Activated T-helper 1 cell treated with anti-CD3 and anti-CD28 coated beads, Interleukin-2, amount 50 U/mL, for 16 hours (primary cell): ENCODE results near the gene KIAA0513.
"Not testable (repeated sequence)": the region's sequence is repeated elsewhere in the genome, so short reads cannot be mapped to it uniquely, and the experiment has no call there.

Experiments
- DNase-seq, 2 donors: peaks; one replicate each; pipeline ENCODE4 v3.0.0-alpha.2; 2020; ENCODE audit warnings: low read depth in 1 of 2, low spot score in 1 of 2

The KIAA0513 gene

DNA sequence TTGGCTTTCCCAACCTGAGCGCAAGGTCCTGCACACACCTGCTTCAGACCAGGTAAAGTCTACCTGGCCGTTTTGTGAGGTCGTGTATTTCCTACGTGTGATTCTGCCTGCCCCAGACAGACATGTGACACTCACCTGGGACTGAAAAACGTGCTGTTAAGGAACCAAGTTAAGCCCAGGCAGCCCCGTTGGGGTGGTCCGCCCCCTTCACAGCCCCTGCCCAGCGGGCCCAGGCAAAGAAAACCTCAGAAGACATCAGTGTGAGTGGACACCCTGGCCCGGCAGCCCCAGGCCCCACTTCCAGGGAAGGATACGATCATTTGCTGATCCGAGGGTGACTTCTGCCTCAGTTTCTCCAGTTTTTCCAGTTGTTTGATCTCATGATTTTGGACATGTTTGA, 79.9 kb downstream of the KIAA0513 start:
- no peak for DNase-seq

DNA sequence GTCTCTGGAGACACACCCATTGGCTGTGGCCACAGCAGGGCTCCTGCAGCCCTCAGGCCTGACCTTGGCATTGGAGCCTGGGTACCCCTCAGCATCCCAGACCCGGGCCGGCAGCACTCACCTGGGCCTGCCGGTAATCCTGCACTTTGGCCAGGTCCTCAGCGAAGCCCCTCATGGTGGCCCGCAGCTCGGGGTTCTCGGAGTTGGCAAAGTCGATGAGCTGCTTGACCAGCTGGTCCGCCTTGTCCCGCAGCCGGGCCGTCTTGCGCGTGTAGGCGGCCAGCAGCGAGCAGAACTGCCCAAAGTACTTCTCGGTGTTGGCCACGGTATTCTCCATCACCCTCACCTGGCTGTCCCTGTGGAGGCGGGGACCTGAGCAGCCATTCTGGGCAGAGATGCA, 82.5 kb downstream of the KIAA0513 start:
- no peak for DNase-seq

DNA sequence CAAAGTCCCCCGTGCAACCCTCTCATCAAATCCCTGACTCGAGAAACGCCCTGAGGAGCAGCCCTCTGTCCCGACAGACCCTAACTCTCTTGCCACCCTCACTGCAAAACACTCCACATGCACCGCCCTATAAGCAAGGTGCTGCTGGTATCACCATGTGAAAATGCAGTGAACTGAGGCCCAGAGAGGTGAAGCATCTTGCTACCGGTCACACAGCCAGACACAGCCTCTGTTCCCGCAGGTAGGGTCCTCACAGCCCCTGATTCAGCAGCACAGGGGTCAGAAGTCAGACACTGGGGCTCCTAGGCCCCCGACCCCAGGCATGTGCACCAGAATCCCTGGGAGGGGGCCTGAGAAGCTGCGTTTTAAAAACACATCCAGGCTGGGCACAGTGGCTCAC, 83.6 kb downstream of the KIAA0513 start:
- DNase-seq: no peak

DNA sequence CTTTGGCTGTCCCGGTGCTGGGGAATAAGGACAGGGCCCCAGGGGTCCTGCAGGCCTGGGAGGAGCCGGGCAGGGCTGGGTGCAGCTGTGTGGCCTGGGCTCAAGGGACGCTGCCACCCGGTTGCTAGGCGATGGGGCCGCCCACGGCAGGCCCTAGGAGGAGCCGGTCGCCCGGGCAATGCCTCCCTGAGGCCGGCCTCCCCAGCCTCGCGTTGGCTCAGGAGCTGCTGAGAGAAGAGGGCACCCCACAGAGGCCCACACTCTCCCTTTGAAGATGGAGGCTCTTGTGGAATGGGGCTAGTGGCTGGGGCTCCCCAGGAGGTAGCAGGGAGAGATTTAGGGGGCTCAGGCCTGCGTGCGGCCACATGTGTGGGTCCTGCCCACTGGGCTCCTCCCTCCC, 84.8 kb downstream of the KIAA0513 start, which contains the start of gene CIBAR2:
TSS of gene CIBAR2 (minus strand) at position 109 of the 400 bp plus-strand sequence. CDS start 120 bp downstream, outside the sequence.
- no peak for DNase-seq

DNA sequence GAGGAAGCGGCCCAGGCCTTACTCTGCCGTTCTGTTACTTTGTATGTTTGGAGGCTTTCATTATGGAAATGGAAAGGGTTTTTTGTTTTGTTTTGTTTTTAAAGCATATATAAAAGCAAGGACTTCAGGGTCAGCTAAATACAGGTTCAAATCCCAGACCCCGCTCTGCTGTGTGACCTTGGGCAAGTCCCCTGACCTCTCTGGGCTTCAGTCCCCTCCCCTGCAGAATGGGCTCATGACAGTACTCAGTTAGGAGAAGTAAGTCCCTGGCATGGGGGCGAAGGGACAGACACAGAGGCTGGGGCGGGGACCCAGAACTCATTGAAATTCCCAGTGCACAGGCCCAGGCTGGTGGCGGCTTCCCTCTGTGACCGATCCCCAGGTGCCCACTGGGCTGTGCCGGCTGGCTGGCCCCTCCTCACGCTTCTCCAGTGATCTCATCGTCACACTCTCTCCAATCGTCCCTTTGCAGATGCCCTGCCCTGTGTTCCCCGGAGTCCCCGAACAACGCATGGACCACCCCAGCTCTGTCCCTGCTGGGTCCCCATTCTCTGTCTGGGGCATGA, 85.7 kb downstream of the KIAA0513 start:
- DNase-seq: no peak

DNA sequence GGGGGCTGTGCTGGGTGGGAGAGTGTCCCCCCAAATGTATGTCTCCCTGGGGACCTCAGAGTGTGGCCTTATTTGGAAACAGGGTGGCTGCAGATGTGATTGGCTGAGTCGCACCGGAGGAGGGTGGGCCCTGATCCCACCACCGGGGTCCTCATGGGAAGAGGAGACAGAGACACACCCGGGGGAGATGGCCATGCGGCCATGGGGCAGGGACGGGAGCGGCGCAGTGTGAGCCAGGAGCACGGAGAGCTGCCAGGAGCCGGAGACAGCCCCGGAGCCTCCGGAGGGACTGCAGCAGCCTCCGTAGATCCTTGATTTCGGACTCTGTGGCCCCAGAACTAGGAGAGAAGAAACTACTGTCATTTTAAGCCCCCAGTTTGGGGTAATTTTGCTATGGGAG, 86.3 kb downstream of the KIAA0513 start:
- DNase-seq: no peak

DNA sequence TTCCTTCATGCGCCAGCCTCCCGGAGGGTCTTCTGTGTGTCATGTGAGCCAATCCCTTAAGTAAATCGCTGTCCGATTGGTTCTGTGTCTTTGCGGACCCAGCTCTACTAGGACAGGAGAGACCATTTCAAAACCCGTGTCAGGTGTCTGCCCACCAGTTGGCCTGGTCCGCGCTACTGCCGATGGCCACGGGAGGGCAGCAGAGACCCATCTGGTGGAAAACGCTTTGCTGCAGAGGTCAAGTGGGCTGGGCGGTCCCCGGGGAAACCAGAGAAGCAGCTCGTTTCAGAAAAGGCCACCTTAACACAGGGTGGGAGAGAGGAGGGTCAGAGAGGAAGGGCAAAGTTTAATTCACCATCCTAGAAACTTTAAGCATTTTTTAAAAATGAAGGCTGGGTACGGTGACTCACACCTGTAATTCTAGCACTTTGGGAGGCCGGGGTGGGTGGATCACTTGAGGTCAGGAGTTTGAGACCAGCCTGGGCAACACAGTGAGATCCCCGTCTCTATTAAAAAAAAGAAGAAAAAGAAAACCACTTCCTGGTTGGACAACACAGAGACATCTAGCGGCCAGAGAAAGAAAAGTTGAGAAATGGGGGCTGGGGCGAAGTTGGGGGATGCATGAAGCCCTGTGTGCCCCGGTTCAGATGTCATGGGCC, 87.4 kb downstream of the KIAA0513 start:
- DNase-seq: peak; percentile 64 to 69

DNA sequence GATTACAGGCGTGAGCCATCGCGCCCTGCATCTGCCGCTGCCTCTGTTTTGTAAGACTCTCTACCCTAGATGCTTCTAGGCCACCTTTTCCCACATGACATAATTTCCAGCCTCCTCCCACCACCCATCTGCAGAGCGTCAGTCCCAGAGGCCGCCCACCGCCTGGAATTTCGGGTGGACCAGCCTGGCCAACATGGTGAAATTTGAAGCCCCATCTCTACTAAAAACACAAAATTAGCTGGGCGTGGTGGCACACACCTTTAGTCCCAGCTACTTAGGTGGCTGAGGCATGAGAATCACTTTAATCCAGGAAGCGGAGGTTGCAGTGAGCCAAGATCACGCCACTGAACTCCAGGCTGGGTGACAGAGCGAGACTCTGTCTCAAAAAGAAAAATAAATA, 89.8 kb downstream of the KIAA0513 start:
- DNase-seq: no peak

DNA sequence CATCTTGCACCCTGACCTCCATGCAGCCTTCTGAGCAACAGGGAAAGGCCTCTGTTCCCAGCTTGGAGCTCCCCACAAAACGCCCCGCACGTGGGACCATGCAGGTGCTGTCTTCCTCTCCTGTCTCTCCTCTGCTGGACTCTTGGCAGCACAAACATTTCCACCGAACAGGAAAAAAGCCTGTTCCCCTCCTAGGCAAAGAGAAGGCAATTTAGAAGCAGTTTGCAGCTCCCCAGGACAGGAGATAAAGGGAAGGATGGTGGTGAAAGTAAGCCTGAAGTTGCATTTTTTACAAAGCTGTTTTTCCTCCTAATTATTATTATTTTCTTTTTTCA, 92.4 kb downstream of the KIAA0513 start:
- DNase-seq: no peak

DNA sequence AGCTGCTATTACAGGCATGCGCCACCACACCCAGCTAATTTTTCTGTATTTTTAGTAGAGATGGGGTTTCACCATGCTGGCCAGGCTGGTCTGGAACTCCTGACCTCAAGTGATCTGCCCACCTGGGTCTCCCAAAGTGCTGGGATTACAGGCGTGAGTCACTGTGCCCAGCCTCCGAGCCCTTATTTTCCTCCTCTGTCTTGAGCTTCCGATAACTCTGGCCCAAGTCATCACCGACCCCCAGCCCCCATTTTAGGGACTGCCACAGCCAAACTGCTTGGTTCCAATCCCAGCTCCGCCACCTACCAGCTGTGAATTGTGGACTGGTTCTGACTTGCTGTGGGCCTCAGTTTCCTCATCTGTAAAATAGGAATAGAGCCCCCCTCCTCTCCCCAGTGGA, 95.8 kb downstream of the KIAA0513 start:
- not testable (repeated sequence) for DNase-seq

DNA sequence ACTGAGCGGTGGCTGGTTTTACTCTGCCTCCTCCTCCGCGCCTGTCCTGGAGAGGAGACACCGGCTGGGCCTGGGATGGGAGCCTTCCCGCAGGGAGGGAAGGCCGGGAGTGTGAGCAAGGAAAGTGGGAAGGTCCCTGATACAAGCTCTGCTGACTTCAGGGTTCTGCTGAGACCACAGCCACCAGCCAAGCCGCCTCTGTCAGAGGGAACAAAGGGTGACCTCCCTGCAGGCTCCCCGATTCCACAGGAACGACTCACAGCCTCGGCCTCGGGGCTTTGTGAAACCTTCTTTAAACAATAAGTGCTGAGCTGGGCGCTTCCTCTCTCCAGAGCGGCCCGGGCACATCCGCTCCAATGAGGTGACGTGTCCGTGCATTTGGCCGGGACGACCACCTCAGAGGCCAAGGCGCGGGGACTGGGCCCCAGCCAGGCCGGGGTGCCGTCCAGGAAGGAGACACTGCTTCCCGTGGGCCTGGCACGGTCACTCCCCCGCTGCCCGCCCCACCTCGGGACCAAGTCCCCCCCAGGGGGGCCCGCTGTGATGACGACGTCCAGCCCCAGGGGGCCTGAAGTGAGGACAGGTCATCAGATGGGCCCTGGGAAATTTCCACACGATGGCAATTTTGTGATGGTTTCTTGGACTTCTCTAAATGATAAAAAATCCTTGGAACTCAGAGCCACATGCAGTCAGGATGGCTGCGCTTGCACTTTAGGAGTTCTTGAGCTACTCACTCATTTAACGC, 96.5 kb downstream of the KIAA0513 start:
- no peak for DNase-seq

DNA sequence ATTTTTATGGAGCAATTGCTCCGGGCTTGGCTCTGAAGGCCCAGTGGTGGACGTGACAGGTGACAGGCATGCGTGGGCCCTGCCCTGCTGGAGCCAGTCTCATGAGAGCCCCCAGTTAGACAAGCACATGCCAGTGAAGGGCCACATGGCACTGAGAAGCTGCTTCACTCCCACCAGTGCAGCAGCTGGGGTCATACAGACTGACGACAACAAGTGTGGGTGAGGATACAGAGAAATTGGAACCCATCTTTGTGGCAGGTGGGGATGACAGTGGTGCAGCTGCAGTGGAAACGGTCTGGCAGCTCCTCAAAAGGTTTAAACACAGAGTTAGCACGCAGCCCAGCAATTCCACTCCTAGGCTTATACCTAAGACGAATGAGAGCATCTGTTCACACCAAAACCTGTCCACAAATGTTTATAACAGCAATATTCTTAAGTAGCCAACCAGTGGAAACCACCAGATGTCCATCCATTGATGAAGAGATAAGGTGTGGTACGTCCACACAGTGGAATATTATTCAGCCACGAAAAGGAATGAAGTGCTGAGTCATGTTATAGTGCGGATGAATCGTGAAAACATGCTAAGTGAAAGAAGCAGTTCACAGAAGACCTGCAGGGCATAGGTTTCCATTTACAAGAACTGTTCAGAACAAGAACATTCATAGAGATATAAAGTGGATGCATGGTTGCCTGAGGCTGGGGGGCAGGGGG, 97.2 kb downstream of the KIAA0513 start:
- no peak for DNase-seq

DNA sequence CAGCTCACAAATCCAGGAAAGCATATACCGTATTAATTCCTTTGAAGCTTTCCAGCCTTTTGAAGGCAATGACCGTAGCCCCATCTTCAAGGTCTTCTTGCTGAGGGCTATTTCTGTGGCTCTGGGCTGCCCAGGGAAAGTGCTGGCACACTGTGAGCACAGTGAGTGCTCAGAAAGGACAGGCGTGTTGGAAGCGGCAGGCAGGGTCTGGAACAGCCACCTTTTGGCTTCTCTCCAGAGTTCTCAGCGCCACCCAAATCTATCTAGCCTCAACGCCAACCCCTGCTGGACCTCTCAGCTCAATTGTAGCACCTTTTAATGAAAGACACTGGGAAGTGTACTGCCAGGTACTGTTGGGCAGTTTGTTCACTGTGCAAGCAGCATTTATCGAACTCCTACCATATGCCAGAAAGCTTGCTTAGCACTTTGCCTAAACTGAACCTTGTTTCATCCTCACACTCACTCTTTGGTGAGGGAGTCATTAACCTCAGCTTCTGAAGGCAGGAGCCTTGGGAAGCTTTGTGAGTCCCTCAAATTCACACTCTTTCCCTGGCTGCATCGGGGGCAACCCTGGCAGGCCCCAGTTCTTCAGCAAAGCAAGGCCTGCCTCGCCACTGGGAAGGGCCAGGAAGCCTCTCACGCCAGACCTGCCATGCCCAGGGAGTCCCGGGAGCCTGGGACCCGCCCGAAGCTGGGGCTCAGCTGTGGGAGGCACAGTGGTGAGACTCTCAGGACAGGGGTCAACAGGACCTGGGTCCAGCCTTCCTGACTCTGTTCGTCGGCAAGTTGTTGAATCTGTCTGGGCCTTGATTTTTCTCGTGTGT, 98.2 kb downstream of the KIAA0513 start:
- DNase-seq: no peak

DNA sequence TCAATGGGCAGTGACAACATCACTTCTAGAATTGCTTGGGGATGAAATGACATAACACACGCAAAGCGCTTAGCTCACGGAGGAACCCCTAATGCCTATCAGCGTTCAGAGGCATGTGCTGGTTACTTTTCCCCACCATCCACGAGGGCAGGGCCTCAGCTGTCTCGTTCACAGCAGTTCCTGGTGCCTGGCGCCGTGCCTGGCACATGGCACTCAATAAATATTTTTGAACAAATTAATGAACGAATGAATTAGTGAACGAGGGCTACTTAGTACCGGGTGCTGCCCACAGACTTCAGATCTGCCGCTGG, 98.8 kb downstream of the KIAA0513 start:
- DNase-seq: no peak

DNA sequence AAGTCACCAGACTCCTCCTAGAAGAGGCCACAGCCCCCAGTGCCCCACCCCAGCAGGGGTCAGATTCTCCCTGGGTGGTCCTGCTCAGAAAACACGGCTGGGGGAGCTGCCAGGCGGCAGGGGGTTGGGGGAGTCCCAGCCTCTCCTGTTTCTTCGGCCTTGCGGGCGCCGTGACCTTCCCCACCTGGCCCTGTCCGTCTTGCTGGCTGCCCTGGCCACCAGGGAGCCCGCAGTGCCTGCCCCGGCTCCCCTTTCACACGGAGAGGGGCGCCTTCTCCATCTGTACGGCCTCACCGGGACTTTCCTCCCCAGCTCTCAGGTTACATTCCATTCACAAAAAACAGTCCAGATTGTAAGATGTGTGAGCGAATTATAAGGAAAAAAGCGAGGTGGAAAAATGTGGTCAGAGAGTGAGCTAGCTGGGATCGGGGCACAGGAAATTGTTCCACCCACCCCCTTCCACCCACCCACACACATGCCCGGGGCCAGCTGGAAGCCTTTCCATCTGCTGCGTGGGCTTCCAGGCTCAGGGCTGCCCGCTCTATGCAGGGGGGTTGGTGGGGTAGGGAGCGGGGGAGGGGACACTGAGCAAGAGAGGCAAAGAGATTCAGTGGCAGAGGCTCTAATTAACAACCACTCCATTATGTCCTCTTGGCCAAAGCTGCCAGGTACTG, 99.2 kb downstream of the KIAA0513 start:
- no peak for DNase-seq

DNA sequence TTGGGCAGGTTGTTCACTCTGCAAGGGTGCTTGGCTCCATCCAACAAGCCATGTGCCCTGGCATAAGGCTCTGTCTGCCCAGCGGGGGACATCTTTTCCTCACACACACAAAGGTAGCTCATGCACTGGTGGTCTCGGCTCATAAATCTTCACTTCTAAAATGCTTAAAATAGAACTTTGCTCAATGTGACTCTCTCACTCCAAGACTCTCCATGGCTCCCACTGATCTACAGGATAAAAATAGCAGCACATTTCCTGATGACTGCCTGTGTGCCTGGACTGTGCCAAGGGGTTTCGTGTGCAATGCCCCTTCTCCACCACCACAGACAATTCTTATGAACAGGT, 99.8 kb downstream of the KIAA0513 start:
- no peak for DNase-seq

DNA sequence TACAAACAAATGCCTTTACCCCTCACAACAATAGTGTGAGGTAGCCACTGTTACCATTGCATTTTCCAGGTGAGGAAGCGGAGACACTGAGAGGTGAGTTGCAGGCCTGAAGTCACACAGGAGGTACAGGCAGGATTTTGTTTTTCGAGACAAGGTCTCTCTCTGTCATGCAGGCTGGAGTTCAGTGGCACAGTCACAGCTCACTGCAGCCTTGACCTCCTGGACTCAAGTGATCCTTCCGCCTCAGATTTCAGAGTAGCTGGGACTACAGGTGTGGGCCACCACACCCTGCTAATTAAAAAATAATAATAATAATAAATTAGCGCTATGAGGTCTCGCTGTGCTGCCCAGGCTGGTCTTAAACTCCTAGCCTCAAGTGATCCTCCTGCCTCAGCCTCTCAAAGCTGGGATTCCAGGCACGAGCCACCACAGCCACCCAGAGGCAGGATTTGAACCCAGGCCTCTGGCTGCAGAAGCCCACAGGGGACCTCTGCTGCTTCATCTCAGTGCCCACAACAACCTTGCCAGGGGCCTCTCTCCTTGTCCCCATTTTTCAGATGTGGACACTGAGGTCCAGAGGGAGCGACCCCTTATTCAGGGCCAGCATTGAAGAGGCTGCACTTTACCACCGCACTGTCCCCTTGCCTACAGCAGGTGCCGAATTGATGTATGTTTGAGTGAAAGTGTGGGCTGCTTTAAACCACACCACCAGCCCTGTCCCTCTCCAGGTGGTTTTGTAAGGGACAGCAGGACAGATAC, 100.7 kb downstream of the KIAA0513 start:
- DNase-seq: no peak

DNA sequence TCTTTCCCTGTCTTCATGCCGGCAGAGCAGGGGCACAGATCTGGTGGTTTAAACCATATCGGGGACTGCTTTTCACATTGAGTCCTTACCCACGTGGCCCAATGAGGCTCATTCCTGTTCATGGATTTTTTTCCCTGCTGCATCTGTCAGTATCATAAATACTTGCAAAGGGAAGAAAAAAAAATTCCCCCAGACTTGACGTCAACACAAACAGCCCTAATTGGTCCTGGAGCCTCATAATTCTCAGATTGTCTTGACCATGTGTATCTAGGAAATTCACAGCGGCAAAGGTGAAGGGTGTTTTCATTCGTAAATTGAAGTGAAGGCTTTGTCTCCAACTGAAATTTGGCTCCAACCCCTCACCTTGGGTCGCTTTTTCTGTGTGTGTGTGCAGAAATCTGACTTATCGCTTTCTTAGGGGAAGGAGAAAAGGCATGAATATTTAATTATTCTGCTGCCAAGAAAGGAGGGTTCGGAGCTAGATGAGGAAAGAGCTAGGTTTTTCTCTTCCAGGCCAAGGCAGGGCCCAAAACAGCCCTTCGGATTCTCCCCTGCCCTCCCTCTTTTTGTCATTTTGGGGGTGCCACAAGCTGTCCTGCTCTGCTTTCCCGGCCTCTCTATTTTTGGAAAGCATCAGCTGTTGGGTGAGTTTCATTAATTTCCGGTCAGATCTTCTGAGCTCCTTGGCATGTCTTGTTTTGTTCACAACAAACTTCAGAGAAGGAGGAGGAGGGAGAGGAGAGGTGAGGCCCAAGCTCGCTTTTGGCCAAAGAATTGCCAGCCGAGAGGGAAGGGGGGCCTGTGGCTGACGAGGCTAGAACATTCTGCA, 102.5 kb downstream of the KIAA0513 start:
- DNase-seq: no peak

DNA sequence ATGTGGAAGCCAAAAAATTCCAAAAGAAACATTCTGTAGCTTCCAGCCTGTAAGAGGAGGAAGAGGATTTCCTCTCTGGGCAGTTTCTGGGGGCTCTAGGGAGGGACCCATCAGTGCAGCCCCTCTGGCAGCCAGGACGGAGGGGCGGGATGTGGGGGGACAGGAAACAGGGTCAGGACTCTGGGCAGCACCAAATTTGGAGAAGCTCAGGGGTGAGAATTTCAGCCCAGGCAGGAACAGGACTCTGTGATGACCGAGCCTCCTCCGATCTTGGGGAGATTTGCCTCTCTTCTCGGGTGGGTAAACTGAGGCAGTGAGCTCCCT, 103.1 kb downstream of the KIAA0513 start:
- no peak for DNase-seq
